AG09319 (cell line): ENCODE data around the gene EXOC6B.

Experiments
- DNase-seq: peaks from one replicate; pipeline ENCODE4 v3.0.0-alpha.2; 2010; ENCODE audit warnings: low read depth; ENCODE audit errors: extremely low read depth
- TF ChIP-seq, protein P1 (sequence below): IDR thresholded peaks from 2 replicates; pipeline ENCODE4 v1.5.1; 2011; ENCODE audit warnings: low read depth, mild to moderate bottlenecking, inconsistent platforms, low read length, moderate library complexity

EXOC6B gene

DNA sequence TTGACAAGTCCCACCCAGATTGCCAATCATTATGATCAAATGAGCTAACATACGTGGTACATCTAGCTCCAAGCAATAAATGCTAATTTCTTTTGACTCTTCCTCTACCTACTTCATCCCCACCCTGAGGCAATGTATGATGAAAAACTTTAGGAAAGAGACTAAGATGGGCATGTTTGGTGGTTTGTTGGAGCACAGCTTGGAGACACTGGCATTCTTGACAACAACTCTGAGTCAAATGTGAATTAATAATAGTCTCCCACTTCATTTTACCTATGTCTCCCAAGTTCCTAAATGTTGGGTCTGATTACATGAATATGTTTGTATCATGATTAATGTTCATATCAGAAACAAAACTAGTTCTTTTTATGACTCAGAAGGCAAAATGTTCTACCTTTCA lies 36.6 kb downstream of the EXOC6B start:
- TF ChIP-seq, protein P1, sequence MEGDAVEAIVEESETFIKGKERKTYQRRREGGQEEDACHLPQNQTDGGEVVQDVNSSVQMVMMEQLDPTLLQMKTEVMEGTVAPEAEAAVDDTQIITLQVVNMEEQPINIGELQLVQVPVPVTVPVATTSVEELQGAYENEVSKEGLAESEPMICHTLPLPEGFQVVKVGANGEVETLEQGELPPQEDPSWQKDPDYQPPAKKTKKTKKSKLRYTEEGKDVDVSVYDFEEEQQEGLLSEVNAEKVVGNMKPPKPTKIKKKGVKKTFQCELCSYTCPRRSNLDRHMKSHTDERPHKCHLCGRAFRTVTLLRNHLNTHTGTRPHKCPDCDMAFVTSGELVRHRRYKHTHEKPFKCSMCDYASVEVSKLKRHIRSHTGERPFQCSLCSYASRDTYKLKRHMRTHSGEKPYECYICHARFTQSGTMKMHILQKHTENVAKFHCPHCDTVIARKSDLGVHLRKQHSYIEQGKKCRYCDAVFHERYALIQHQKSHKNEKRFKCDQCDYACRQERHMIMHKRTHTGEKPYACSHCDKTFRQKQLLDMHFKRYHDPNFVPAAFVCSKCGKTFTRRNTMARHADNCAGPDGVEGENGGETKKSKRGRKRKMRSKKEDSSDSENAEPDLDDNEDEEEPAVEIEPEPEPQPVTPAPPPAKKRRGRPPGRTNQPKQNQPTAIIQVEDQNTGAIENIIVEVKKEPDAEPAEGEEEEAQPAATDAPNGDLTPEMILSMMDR: no peak
- DNase-seq: no peak

DNA sequence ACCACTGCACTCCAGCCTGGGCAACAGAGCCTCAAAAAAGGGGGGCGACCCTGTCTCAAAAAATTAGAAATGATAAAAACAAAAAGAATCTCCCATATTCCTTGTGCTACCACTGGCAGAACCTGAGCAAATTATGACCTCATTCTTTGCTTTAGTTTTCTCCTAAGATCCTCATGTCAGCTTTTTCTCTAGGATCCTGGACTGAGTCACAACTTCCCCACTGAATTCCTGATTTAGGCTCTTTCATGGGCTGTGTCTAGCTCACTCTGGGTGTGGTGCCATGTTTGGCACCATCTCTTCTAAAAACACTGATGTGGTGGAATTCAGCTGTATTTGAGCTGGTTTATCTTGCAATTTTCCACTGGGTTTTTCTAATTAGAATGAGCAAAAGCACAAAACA lies 37.1 kb downstream of the EXOC6B start:
- TF ChIP-seq, protein P1: no peak
- DNase-seq: peak; percentile 22

DNA sequence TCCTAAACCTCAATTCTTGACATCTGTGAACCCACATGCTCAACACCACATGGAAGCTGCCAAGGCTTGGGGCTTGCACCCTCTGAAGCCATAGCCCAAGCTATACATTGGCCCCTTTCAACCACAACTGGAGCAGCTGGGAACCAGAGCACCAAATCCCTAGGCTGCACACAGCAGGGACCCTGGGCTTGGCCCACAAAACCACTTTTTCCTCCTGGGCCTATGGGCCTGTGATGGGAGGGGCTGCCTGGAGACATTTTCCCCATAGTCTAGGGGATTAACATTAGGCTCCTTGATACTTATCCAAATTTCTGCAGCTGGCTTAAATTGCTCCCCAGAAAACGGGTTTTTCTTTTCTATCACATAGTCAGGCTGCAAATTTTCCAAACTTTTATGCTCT lies 40.3 kb downstream of the EXOC6B start:
- DNase-seq: no peak
- TF ChIP-seq, protein P1: no peak

DNA sequence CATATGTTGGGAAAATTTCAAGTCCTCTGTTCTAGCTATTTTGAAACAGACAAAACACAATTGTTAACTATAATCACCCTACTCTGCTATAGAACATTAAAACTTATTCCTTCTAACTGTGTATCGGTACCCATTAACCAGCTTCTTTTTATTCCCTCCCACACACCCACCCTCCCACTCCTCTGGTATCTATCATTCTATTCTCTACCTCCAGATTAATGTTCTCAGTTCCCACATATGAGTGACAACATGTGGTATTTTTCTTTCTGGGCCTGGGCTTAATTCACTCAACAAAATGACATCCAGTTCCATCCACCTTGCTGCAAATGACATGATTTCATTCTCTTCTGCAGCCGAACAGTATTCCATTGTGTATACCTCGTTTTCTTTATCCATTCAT lies 43.3 kb downstream of the EXOC6B start:
- no peak for DNase-seq
- TF ChIP-seq, protein P1: no peak

DNA sequence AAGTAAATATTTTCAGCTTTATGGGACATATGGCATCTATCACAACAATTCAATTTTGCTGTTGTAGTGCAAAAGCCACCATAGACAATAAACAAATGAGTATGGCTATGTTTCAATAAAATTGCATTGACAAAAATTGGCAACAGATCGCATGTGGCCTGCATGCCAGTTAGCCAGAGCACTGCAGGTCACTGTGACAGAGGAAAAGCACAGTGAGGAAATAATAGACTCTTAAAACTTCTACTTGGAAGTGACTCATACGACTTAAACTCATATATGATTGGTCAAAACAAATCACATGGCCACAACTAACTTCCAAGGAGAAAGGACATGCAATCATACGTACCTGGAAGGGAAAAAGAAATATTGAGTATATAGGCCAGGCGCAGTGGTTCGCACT lies 44.4 kb downstream of the EXOC6B start:
- no peak for DNase-seq
- TF ChIP-seq, protein P1: no peak

DNA sequence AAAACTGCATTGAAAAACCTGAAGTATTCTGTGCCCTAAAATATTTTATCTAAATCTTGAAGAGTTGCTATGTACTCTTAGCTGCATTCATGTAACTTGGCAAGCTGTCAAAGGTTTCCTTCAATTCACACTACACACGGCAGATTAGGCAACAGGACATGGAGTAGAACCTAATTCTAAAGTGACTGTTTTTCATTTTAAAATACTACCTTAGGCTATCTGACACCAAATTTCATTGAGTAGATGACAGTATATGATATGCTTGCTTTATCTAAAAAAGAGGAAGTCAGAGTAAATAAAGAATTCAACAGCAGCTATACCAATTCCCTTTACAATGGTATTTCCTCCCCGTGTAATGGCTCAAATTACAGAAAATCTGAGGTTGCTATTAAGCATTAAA lies 45.4 kb downstream of the EXOC6B start:
- TF ChIP-seq, protein P1: no peak
- no peak for DNase-seq

DNA sequence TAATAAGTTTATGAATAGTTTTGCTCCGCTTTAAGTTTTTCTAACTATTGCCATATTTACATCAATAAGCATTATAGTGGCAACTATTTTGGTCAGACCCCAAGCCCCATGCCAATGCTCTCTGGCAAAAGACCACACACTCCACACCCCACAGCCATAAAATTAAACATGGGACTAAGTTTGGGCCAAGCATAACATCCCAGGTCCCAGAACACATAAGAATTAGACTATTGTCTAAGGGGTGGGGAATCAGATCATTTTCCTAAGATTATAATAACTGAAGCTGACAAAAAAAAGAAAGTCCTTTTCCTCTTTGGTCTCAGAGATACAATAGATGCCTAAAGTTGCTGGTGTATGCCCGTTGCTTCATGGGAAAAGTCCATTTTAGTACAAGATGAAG lies 46.3 kb downstream of the EXOC6B start:
- no peak for DNase-seq
- TF ChIP-seq, protein P1: no peak
